SH-SY5Y (cell line): ENCODE measurements around the gene FBXL17.

ENCODE experiments used
- GATA2 ChIP-seq: IDR thresholded peaks from 2 replicates; pipeline ENCODE4 v1.6.1; 2011; ENCODE audit warnings: mild to moderate bottlenecking, low read depth, low read length
- GATA3 ChIP-seq: IDR thresholded peaks from 2 replicates; pipeline ENCODE4 v1.6.1; 2011; ENCODE audit warnings: low read depth, mild to moderate bottlenecking, low read length, moderate library complexity

DNA sequence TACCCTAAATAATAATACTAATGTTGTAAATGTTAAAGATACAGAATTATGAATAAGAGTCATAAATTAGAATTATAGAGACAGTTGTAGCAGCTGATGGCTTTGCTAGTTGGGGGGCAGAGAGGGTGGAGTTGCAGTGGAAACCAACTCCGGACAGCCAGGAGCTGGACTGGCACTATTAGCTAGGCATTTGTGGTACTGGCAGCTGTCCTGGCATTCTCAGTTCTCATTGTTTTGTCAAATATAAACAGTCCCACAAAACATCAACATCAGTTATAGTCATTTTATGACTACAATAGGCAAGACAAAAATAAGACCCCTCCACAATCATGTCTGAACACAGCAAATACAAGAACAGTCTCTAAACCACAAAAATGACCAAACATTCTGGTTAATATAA lies 2.8 kb upstream of the FBXL17 start:
- TF ChIP-seq GATA2 (no peak), GATA3 (no peak)
